ENCODE results near the gene DKK2.
"Not testable (repeated sequence)": the region's sequence is repeated elsewhere in the genome, so short reads cannot be mapped to it uniquely, and the experiment has no call there.

DKK2 gene

DNA sequence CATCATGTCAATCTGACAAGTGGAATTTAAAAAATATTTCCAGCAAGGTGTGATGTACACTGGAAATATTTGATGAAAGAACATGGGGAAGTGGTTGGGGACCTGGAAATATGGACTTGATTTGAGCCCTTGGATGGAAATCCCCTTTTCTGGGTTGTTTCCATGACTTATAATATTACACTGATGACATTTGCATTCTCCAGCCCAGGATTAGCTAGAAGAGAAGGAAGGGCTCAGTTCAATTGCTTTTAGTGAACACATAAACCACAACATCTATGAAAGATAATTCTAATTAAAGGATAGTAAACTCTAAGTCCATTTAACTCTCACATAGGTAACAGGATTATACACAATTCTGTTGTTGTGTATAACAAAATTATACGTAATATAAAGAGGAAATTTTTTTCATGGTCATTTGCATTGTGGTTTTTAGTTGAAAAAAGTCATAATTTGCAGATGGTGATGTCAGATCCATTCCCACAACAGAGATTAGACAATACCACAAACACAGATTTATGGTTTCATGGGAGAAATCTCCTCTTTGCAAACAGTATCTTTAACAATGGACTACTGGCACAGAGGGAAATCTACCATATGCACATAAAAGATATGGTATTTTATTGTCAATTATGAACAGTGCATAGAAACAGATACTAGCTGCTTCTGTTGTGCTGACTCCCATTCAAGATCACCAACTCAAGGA lies 126.5 kb downstream of the DKK2 start:
- no peak for DNase-seq

GRCh38 chr4:106908049-106908448 lies 128.1 kb downstream of the DKK2 start:
- not testable (repeated sequence) for DNase-seq

- no peak for DNase-seq
These were observed 128.9 kb downstream of the DKK2 start for GRCh38 chr4:106907216-106907615.

- no peak for DNase-seq
These were observed 129.4 kb downstream of the DKK2 start for GRCh38 chr4:106906728-106907127.

GRCh38 chr4:106898621-106899230 lies 137.4 kb downstream of the DKK2 start:
- peak; percentile 58 to 77 (median 64) for DNase-seq

DNA sequence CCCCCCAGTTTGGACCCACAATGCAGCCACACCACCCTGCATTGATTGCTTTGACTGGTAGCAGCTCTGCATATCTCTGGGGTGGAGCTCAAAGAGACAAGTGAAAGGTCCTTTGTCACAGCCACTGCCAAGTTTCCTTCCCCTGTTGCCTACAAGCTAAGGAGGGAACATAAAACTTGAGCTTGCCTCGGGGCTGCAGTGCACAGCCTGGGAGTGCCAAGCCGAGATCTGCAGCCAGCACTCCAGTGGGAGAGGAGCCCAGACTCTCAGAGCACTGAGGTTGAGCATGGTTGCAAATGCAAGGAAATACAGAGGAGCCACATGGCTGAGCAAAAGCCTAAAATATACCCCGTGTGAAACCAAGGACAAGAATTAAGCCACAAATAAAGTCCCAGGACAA lies 142.2 kb downstream of the DKK2 start:
- no peak for DNase-seq

- DNase-seq = no peak
These were observed 142.7 kb downstream of the DKK2 start for GRCh38 chr4:106893395-106893881.

- no peak for DNase-seq
These were observed 143.3 kb downstream of the DKK2 start for GRCh38 chr4:106892786-106893185.

DNA sequence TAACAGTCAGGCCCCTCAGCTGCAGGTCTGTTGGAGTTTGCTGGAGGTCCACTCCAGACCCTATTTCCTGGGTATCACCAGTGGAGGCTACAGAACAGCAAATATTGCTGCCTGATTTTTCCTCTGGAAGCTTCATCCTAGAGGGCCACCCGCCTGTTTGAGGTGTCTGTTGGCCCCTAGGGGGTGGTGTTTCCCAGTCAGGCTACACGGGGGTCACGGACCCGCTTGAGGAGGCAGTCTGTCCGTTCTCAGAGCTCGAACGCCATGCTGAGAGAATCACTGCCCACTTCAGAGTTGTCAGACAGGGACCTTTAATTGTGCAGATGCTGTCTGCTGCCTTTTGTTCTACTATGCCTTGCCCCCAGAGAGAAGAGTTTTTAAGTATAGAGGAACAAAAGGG lies 160.8 kb downstream of the DKK2 start:
- no peak for DNase-seq
